K562 (cell line): ENCODE results near the gene EPS8L1. TPM values are rescaled to one million over a fixed set of nuclear protein-coding genes. Genes with fewer than 3 reads are reported as not detected.

Experiments used
- ATAC-seq: fragments of 200-7000 bp; cut with Tn5 transposase; 3 replicates; pipeline ENCODE4 v1.9.1; 2020; ENCODE audit warnings: moderate library complexity
- BruUV-seq: library from RNA; stranded (reverse); fragments of 400-500 nt; replicated peaks from 2 replicates; lab custom pipeline; 2021; lab: Mats Ljungman, UMichigan
- CTCF ChIA-PET: fragments of 300-600 bp; formaldehyde crosslinking; extraction: SDS; loops from one replicate; lab custom pipeline; 2021; ENCODE audit warnings: low intra/inter-chr PET ratio; lab: Yijun Ruan, JAX
- POLR2A ChIA-PET: fragments of 300-600, 350-650 bp; sonication (Branson Sonifier 250); formaldehyde crosslinking; extraction: SDS; loops from one replicate; lab custom pipeline; 2021; ENCODE audit warnings: antibody characterized with exemption, inconsistent platforms; lab: Yijun Ruan, JAX
- DNase-seq, 4 experiments: peaks; one replicate each; pipeline versions ENCODE4 v3.0.0 to v3.0.0-alpha.2; 2011 to 2018; ENCODE audit warnings: low spot score in 3 of 4, mixed read lengths in 3 of 4; ENCODE audit errors: extremely low read depth in 1 of 4
- FAIRE-seq: peaks from 2 replicates; lab custom pipeline; 2011; peaks lifted over from hg19 to GRCh38; lab: Jason Lieb, UNC
- H2AFZ ChIP-seq: 2 replicates; pipeline ENCODE4 v1.6.0; 2011; ENCODE audit warnings: low read depth, low read length, control low read depth, inconsistent platforms
- H3K27ac ChIP-seq: fragments of 200-600 bp; 3 replicates; pipeline ENCODE4 v1.8.0; 2011; ENCODE audit warnings: low read depth, mild to moderate bottlenecking, control low read depth, inconsistent platforms, low read length, moderate library complexity, mixed read lengths; ENCODE audit errors: extremely low read depth
- H3K27me3 ChIP-seq, 2 experiments: fragments of 300-600 bp in 1 of 2; 2 replicates in 1 of 2; 3 replicates in 1 of 2; pipeline versions ENCODE4 v1.6.0 to v1.8.0; 2011; ENCODE audit warnings: inconsistent platforms in 2 of 2, low read length in 2 of 2, mild to moderate bottlenecking in 1 of 2, mixed read lengths in 1 of 2, moderate library complexity in 1 of 2; ENCODE audit not compliant: control insufficient read depth in 2 of 2, insufficient read depth in 2 of 2
- H3K36me3 ChIP-seq: fragments of 300-600 bp; 3 replicates; pipeline ENCODE4 v1.8.0; 2011; ENCODE audit warnings: mild to moderate bottlenecking, low read length, inconsistent platforms; ENCODE audit not compliant: control insufficient read depth, insufficient read depth
- H3K4me1 ChIP-seq, 2 experiments: fragments of 200-600 bp in 1 of 2; replicated peaks in 1 of 2; 2 replicates in 1 of 2; 3 replicates in 1 of 2; pipeline versions ENCODE4 v1.5.1 to v1.8.0; 2011; ENCODE audit warnings: inconsistent platforms in 2 of 2, low read length in 2 of 2, mild to moderate bottlenecking in 1 of 2, mixed read lengths in 1 of 2, moderate library complexity in 1 of 2; ENCODE audit not compliant: control insufficient read depth in 2 of 2, insufficient read depth in 2 of 2
- H3K4me2 ChIP-seq: 2 replicates; pipeline ENCODE4 v1.6.1; 2011; ENCODE audit warnings: low read length, control low read depth, inconsistent platforms, mixed read lengths; ENCODE audit not compliant: insufficient read depth
- H3K4me3 ChIP-seq: fragments of 200-600 bp; sonication (generic), shearing (Covaris generic); 2 replicates; pipeline ENCODE4 v1.5.1; 2016; ENCODE audit warnings: control low read depth, inconsistent platforms
- H3K79me2 ChIP-seq: fragments of 200-600 bp; 3 replicates; pipeline ENCODE4 v1.8.0; 2011; ENCODE audit warnings: low read length, inconsistent platforms; ENCODE audit not compliant: control insufficient read depth, insufficient read depth
- H3K9ac ChIP-seq, 2 experiments: 2 replicates each; pipeline versions ENCODE4 v1.6.0 to v1.6.1; 2011; ENCODE audit warnings: low read depth in 2 of 2, low read length in 2 of 2, control low read depth in 1 of 2, inconsistent platforms in 1 of 2, mild to moderate bottlenecking in 1 of 2, mixed read lengths in 1 of 2; ENCODE audit not compliant: insufficient read depth in 1 of 2
- H3K9me1 ChIP-seq: one replicate; pipeline ENCODE4 v1.6.0; 2011; ENCODE audit warnings: inconsistent platforms, mild to moderate bottlenecking, low read length, moderate library complexity; ENCODE audit not compliant: control insufficient read depth, insufficient read depth
- H3K9me3 ChIP-seq: replicated peaks from 2 replicates; pipeline ENCODE4 v1.5.1; 2011; ENCODE audit warnings: low read depth, low read length, inconsistent platforms; ENCODE audit not compliant: control insufficient read depth, insufficient read depth
- H4K20me1 ChIP-seq: replicated peaks from 2 replicates; pipeline ENCODE4 v1.6.1; 2011; ENCODE audit warnings: low read length, inconsistent platforms, mixed read lengths; ENCODE audit not compliant: control insufficient read depth, insufficient read depth
- BACH1 ChIP-seq: fragments of 200-800 bp; sonication (Bioruptor generic); IDR thresholded peaks from 2 replicates; pipeline ENCODE4 v1.6.1; 2016; ENCODE audit warnings: missing genetic modification characterization, missing compliant biosample characterization
- FOXA3 ChIP-seq, 2 experiments: fragments of 450-650 bp in 1 of 2; sonication (generic) in 1 of 2; formaldehyde crosslinking; IDR thresholded peaks in 1 of 2; conservative IDR thresholded peaks in 1 of 2; 2 replicates each; pipeline versions ENCODE4 v1.4.0 to v1.8.0; 2020 to 2022; ENCODE audit warnings: mild to moderate bottlenecking in 2 of 2, missing genetic modification reagents in 1 of 2
- MAFG ChIP-seq: fragments of 450-650 bp; conservative IDR thresholded peaks from 2 replicates; pipeline ENCODE4 v1.6.1; 2016; ENCODE audit warnings: missing genetic modification characterization, missing compliant biosample characterization
- ZFX ChIP-seq: sonication (generic); formaldehyde crosslinking; IDR thresholded peaks from 2 replicates; pipeline ENCODE4 v1.8.0; 2022; ENCODE audit warnings: mild to moderate bottlenecking, missing genetic modification reagents, moderate library complexity
- ZKSCAN3 ChIP-seq: fragments of 250-450 bp; sonication (Bioruptor Pico); IDR thresholded peaks from 2 replicates; pipeline ENCODE4 v1.4.0; 2020
- ZNF696 ChIP-seq: fragments of 250-450 bp; sonication (Bioruptor Pico); conservative IDR thresholded peaks from 2 replicates; pipeline ENCODE4 v1.4.0; 2020; ENCODE audit warnings: mild to moderate bottlenecking, moderate library complexity
- WGBS: fragments of 100-300 bp; shearing (Covaris generic); methylation state at CpG from one replicate; pipeline ENCODE4 v1.1.6; 2016; ENCODE audit warnings: low coverage, mixed read lengths; ENCODE audit not compliant: insufficient coverage; ENCODE audit errors: missing lambda C conversion rate; 5-methylcytosine and 5-hydroxymethylcytosine counted together
- in situ Hi-C: fragments of 300-500 bp; cut with MboI; formaldehyde crosslinking; loops from 4 replicates; pipeline ENCODE4 v1.15.0; 2018; ENCODE audit warnings: inconsistent platforms, mixed read lengths
- intact Hi-C: fragments of 100-400 bp; cut with micrococcal nuclease; formaldehyde crosslinking; loops from 2 replicates; pipeline ENCODE4 v1.14.2; 2022
- polyA plus RNA-seq, 8 experiments: library from polyadenylated mRNA; depleted of rRNA in 4 of 8; stranded (reverse) in 5 of 8; unstranded in 3 of 8; fragments of >200 nt; fragmentation: Nextera tagmentation in 2 of 8; fragmentation: Illumina TruSeq in 1 of 8; extraction: Ambion mirVana in 2 of 8; extraction: Trizol in 1 of 8; gene quantifications; 2 replicates each; pipeline versions ENCODE4 v1.2.1 to v1.2.3, GENCODE V29; 2011 to 2014; ENCODE audit warnings: inconsistent platforms in 1 of 8, missing spikeins in 1 of 8
- total RNA-seq, 7 experiments: library from RNA; depleted of rRNA in 6 of 7; stranded (reverse); fragments of >200 nt in 6 of 7; fragmentation: Illumina TruSeq in 2 of 7; extraction: Trizol in 2 of 7; gene quantifications; 2 replicates each; pipeline versions ENCODE4 v1.2.1 to v1.2.3, GENCODE V29; 2011 to 2021; ENCODE audit warnings: low replicate concordance in 1 of 7
- TF ChIP-seq, protein P1 (sequence below): fragments of 450-650 bp; formaldehyde crosslinking; IDR thresholded peaks from 2 replicates; pipeline ENCODE4 v1.4.0; 2020; ENCODE audit warnings: mild to moderate bottlenecking, moderate library complexity
- TF ChIP-seq, protein P2 (sequence below): sonication (generic); formaldehyde crosslinking; IDR thresholded peaks from 2 replicates; pipeline ENCODE4 v1.8.0; 2022; ENCODE audit warnings: mild to moderate bottlenecking, missing genetic modification reagents

The EPS8L1 gene
- total and polyA plus RNA-seq, 9 of the 15 experiments (the other 6 are each of a cell fraction or from before 2014, with no cell fraction given): 0.35 to 22.1 (median 11.9) TPM

DNA sequence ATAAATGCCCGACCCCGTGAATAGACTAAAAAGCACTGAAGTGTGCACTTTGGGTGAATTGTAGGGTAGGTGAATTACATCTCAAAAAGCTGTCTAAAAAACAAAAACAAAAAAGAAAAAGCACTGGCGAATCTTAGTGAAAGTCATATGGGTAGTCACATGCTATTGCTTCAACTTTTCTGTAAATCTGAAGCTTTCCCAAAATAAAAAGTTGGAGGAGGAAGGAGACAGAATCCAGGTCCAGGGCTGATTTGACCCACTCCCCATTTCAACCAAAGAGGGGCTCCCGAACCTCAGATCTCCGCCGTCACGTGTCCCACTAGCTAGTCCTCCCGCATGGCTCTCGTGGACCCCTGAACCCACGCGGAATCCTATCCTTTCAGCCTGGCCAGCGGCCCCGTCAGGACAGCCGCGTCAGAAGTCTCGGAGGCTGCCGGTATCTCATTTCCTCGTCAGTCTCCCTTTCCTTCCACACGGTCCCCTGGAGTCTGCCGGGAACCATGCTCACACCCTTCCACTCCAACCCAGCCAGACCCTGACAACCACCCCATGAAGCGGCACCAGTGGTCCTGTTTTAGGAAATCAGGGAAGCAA, 35.7 kb downstream of the EPS8L1 start:
- H3K4me1 ChIP-seq: peaks cover 32 to 59% of the 10 kb centered on the region in 2 experiments
- H2AFZ ChIP-seq: no peak overlapping the region
- ChIA-PET POLR2A (interaction anchor here (0.6 kb wide), 2 partner anchors 31 to 178 kb away, joined by 3 read pairs; no protein-coding TSS in a partner anchor), CTCF (no interaction called here)
- peaks cover 63% of the 10 kb centered on the region for H3K79me2 ChIP-seq
- ATAC-seq (no peak), FAIRE-seq (no peak), DNase-seq (no peak)
- H3K27ac ChIP-seq: no peak overlapping the region
- H3K9ac ChIP-seq: peak overlapping the region in 1 of 2 experiments; percentile 55; a peak in 2 of 4 replicates
- BruUV-seq: no TSS peak
- H3K4me3 ChIP-seq: no peak overlapping the region
- TF ChIP-seq, protein P1, sequence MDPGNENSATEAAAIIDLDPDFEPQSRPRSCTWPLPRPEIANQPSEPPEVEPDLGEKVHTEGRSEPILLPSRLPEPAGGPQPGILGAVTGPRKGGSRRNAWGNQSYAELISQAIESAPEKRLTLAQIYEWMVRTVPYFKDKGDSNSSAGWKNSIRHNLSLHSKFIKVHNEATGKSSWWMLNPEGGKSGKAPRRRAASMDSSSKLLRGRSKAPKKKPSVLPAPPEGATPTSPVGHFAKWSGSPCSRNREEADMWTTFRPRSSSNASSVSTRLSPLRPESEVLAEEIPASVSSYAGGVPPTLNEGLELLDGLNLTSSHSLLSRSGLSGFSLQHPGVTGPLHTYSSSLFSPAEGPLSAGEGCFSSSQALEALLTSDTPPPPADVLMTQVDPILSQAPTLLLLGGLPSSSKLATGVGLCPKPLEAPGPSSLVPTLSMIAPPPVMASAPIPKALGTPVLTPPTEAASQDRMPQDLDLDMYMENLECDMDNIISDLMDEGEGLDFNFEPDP (CRISPR knock-in tag): no peak
- no peak for TF ChIP-seq FOXA3 (CRISPR knock-in tag; conservative IDR thresholded peaks at IDR 0.05 in 1 of 2, IDR thresholded peaks at IDR 0.05 in 1 of 2)
- no peak for TF ChIP-seq ZKSCAN3 (CRISPR knock-in tag)
- no peak for TF ChIP-seq ZFX (CRISPR knock-in tag)
- no peak for TF ChIP-seq BACH1 (tag)
- TF ChIP-seq, protein P2, sequence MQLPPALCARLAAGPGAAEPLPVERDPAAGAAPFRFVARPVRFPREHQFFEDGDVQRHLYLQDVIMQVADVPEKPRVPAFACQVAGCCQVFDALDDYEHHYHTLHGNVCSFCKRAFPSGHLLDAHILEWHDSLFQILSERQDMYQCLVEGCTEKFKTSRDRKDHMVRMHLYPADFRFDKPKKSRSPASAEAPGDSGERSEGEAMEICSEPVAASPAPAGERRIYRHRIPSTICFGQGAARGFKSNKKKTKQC (CRISPR knock-in tag): no peak
- TF ChIP-seq ZNF696 (CRISPR knock-in tag): no peak
- no peak for TF ChIP-seq MAFG (tag)
- peaks cover 67% of the 10 kb centered on the region; the same call in 2 of the 3 replicates for H3K36me3 ChIP-seq
- in situ Hi-C loops (no loop called here), intact Hi-C loops (no loop called here)
- no peak overlapping the region for H3K4me2 ChIP-seq
- H3K9me1 ChIP-seq: peaks cover 4% of the 10 kb centered on the region
- no peaks in the 10 kb centered on the region for H3K27me3 ChIP-seq
- H4K20me1 ChIP-seq: peaks cover 27% of the 10 kb centered on the region
- no peaks in the 10 kb centered on the region for H3K9me3 ChIP-seq
- WGBS: 88% methylated on average over 20 of the region's 21 CpGs
